Stimulated activated CD8-positive, alpha-beta memory T cell treated with anti-CD3 and anti-CD28 coated beads, Interleukin-2, amount 100 ng/mL, for 48 hours (primary cell): Measurements from ENCODE around the gene FYB2.

ENCODE experiments used
- DNase-seq, 2 donors: peaks; one replicate each; pipeline ENCODE4 v3.0.0-alpha.2; 2020; ENCODE audit warnings: low read depth in 2 of 2

The FYB2 gene

DNA sequence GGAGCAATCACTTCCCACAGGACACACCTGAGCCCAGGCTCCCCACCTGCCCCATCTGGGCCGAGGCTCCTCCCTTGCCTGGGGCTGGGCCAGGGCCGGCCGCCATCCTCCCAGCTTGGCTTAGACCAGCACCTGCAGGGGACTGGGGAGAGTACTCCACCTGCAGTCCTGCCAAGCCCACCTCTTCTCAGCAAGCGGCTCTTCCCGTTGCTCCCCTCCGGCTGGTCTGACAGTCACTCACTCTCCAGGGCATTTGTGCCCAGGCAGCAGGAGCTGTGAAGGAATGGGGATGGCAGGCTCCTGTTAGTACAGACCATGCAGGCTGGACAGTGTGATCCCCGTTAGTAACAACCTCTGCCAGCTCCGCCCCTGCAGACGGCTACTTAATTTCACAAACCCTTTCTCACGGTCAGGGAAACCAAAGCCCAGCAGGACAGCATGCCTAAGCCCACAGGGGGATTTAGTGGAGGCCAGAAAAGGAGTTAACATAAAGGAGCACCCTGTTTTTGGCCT, at the start of gene FYB2:
Gene FYB2 (minus strand): TSS at position 18 of the 513 bp plus-strand sequence. CDS start 114 bp downstream, outside the sequence.
- no peak for DNase-seq

DNA sequence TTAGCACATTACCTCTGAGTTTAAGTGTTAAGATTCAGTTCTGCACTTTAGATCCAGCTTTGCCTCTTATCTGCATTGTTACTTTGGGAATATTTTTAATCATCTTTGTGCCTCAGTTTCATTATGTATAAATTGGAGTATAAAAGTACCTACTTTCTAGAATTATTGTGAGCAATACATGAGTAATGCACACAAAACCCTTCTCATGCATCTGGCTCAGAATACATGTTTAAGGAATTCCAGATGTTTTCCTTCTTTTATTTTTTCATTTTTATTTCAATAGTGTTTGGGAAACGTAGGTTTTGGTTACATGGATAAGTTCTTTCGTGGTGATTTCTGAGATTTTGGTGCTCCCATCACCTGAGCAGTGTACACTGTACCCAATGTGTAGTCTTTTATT, 49.6 kb upstream of the FYB2 start:
- DNase-seq: no peak

- no peak for DNase-seq
These were observed 48.3 kb upstream of the FYB2 start for GRCh38 chr1:56867491-56867890.

GRCh38 chr1:56866656-56867055, 47.5 kb upstream of the FYB2 start:
- no peak for DNase-seq

GRCh38 chr1:56864430-56864829, 45.2 kb upstream of the FYB2 start:
- no peak for DNase-seq

DNA sequence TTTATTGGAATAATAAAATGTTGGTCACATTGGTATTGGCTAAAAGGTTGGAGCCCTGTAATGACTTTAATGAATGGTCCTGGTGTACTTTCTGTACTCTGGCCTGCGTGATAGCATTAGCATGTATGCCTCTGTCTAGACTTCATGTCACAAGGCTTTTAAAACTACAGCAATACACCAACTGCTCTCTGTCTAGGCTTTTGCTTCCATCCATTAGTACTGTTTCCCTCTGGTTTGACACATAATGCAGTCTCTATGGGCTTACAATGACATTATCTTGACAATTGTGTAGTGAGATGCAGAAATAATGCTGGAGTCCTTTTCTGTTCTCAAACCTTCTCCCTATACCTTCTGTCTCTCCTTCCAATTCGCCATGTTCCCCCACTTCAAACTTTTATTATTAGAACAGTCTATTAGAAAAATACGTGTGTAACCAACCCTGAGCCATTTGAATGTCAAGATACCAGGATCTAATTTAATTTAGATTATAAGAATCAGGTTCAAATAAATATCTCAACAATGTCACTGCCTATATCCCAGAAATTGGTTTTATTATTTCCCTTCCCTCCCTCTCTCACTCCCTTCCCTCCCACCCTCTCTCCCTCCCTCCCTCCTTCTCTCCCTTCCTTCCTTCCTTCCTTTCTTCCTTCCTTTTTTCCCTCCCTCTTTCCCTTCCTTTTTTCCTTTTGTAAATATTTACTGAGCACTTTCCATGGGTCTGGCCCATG, 44.2 kb upstream of the FYB2 start:
- no peak for DNase-seq

DNA sequence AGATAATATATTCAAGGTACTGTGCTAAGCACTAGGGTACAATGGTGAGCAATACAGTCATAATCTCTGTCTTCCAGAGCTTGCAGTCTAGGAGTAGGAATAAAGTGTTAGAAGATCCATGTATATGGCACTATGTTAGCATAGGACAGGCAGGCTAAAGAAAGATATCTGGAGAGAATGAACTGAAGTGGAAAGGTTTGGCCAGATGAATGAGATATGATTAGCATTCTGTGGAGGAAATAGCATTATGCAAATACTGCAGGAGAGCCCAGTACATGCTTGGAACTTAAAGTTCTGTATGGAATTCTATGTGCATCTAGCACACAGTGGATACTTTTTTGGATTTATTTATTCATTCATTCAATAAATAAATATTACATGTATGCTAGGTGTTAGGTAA, 40.1 kb upstream of the FYB2 start:
- DNase-seq: no peak

GRCh38 chr1:56856186-56856585, 37.0 kb upstream of the FYB2 start:
- no peak for DNase-seq

DNA sequence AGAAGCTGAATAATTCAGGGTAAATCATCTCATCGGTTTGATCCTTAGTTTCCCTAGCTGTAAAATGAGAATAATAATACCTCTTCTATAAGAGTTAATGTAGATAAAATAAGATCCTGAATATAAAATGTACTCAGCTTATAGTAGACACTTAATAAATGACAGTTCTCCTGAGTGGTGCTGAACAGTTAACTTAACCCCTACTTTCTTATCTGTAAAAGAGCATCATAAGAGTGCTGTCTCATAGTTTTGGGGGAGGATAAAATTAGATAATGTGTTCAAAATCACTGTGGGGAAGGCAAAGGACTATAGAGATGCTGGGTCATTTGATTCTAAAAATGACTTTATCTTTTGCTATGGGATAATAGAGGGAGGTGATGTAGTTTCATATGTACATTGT, 36.0 kb upstream of the FYB2 start:
- no peak for DNase-seq

DNA sequence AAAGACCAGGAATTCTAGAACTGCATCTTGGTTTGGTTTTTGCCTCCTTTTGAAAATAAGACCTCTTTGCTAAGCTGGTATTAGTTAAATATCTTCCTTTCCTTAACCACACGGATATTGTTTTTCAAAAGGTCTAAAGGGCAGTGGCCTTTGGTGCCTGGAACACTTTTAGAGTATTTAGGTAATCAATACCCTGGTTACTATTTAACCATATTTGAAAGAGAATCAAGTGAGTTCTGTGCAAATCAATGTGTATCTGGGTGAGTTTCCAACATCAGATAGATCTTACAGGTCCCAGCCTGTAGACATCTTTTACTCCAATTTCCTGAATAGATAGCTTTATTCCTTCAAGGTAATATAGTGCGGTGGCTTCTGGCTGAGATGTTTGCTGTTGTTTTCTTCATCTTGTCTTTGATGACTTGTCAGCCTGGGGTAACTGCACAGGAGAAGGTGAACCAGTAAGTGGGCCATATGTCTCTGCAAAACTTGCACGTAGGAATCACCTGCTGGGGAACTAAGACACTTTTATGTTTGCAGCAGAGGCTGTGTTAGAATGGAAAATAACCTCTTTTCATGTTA, 35.4 kb upstream of the FYB2 start, which contains the start of gene C8A:
Gene C8A (plus strand): TSS at position 277 of the 579 bp plus-strand sequence. CDS start 105 bp downstream, at position 382.
- DNase-seq: no peak

DNA sequence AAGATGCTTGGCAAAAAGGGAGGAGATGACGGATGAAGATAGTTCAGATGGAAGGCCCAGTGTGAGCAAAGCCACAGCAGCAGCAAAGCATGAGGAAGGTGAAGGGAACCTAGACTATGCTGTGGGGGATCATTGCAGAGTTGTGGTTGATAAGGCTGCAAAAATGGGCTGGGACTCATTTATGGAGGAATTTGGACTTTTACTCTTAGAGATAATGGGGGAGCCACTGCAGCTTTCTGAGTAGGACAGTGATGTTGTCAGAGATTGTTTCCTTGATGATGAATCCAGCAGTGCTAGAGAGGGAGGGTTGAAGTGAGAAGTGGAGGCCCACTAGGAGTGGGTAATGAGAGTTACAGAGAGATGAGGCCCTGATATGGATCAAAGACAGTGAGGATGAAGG, 33.3 kb upstream of the FYB2 start:
- DNase-seq: no peak

- DNase-seq: no peak
These were observed 31.7 kb upstream of the FYB2 start for GRCh38 chr1:56850922-56851321.

GRCh38 chr1:56850411-56850810, 31.2 kb upstream of the FYB2 start:
- no peak for DNase-seq

GRCh38 chr1:56849750-56850149, 30.5 kb upstream of the FYB2 start:
- DNase-seq: no peak

DNA sequence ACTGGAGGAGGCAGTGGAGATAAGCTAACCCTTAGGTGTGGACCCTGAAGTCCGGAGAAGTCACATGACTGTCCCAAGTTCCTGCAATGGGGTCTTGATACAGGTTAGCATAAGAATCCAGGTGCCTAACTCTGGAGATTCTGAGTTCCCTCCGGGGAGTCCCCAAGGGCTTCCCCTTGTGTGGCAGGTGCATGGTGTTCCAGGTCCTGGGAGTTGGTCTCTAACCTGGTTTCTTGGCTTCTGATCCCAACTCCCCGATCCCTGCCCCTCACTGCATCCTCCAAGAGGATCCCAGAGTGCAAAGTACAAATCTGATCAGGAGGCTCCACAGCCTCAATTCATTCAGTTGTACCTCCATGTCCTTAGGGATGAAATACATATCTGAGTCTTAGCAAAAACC, 26.1 kb upstream of the FYB2 start:
- no peak for DNase-seq

- no peak for DNase-seq
These were observed 25.4 kb upstream of the FYB2 start for GRCh38 chr1:56844545-56845136.

- DNase-seq: no peak
These were observed 24.3 kb upstream of the FYB2 start for GRCh38 chr1:56843544-56843943.

GRCh38 chr1:56838759-56839158, 19.6 kb upstream of the FYB2 start:
- no peak for DNase-seq

- no peak for DNase-seq
These were observed 18.2 kb upstream of the FYB2 start for GRCh38 chr1:56837244-56837939.

- no peak for DNase-seq
These were observed 17.2 kb upstream of the FYB2 start for GRCh38 chr1:56836359-56836758.

DNA sequence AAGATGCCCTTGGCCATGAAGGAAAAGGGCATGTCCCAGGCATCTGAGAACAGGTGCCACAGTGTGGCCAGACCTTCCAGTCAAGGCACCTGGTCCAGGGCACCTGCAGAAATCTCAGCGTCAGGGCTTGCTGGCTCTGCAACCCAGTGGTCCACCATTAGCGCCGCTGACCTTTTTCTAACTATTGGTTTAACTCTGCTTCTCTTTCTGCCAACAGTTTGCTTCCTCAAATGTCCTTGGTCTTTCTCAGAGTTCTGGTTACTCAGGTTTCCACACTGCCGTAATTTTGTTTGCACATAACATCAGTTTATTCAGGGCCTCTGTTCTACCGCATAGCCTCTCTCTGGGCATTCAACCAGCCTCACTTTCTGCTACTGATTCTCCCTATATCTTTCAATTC, 16.5 kb upstream of the FYB2 start:
- DNase-seq: no peak

DNA sequence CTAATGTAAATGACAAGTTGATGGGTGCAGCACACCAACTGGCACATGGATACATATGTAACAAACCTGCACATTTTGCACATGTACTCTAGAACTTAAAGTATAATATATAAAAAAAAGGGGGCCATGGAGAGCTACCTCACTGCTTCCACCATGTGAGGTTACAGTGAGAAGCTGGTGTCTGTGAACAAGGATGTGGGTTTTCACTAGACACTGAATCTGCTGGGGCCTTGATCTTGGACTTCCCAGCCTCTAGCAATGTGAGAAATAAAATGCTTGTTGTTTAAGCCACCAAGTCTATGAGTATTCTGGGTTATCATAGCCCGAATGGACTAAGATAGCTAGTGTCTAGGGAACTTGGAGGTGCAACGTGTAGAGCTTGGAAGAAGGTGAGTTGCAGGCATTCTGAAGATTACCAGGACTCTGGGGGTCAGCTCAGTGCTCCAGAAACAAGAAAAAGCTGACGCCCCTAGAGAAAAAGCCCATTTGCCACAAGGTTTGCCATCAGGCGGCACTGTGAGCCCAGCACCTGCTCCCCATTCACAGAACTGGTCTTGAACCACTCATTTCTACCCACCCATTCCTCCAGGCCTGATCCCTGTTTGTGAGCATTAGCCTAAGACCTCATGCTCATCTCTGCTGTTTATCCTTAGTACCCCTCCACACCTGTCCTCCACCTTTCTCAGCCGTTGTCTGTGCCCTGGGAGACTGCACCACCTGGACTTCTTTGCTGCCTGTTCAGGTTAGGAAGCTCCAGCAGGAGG, 15.1 kb upstream of the FYB2 start:
- no peak for DNase-seq
